Activated CD8-positive, alpha-beta memory T cell treated with anti-CD3 and anti-CD28 coated beads for 36 hours (primary cell): ENCODE data around the gene LYRM9. TPM values are rescaled to one million over a fixed set of nuclear protein-coding genes. Genes with fewer than 3 reads are reported as not detected.
"Not testable (repeated sequence)": the region's sequence is repeated elsewhere in the genome, so short reads cannot be mapped to it uniquely, and the experiment has no call there.

Experiments
- CTCF ChIA-PET: fragments of 350-600 bp; sonication (Branson Sonifier 250); formaldehyde crosslinking; loops from one replicate; lab custom pipeline; 2021; ENCODE audit warnings: antibody characterized with exemption; lab: Charles Lee
- POLR2A ChIA-PET: fragments of 350-600 bp; sonication (Branson Sonifier 250); formaldehyde crosslinking; loops from one replicate; lab custom pipeline; 2021; ENCODE audit warnings: antibody characterized with exemption; lab: Charles Lee
- total RNA-seq, 2 experiments: library from RNA; stranded (reverse); gene quantifications; one replicate each; pipeline ENCODE4 v1.2.3, GENCODE V29; 2021

The LYRM9 gene
- total RNA-seq, 2 experiments from 2014 or later = 2.0 to 2.2 TPM

- CTCF ChIA-PET = interaction anchor here (9.8 kb wide), 1 partner anchor 78 kb away, joined by 194 read pairs; no protein-coding TSS in a partner anchor
- POLR2A ChIA-PET = not testable (repeated sequence)
These were observed 6.7 kb downstream of the LYRM9 start for GRCh38 chr17:27886348-27886906.

GRCh38 chr17:27882162-27882840 lies 10.9 kb downstream of the LYRM9 start:
- CTCF ChIA-PET = interaction anchor here (0.8 to 9.8 kb wide), 5 partner anchors 10 to 126 kb away, joined by 3 to 194 read pairs (median 4); no protein-coding TSS in a partner anchor
- POLR2A ChIA-PET = no interaction called here

- CTCF ChIA-PET = interaction anchor here (1.0 to 9.8 kb wide), 12 partner anchors 9 to 225 kb away, joined by 4 to 194 read pairs (median 6); partner anchors contain the start of gene LYRM9
- POLR2A ChIA-PET = interaction anchor here (1.3 kb wide), 1 partner anchor 74 kb away, joined by 3 read pairs; no protein-coding TSS in a partner anchor
These were observed 13.1 kb downstream of the LYRM9 start for GRCh38 chr17:27879987-27880608.

GRCh38 chr17:27878776-27879562 lies 14.2 kb downstream of the LYRM9 start:
- ChIA-PET CTCF (interaction anchor here (0.8 to 9.8 kb wide), 9 partner anchors 10 to 122 kb away, joined by 3 to 194 read pairs (median 5); no protein-coding TSS in a partner anchor), POLR2A (interaction anchor here (0.6 kb wide), 1 partner anchor 77 kb away, joined by 3 read pairs; no protein-coding TSS in a partner anchor)

- POLR2A ChIA-PET = no interaction called here
- CTCF ChIA-PET = no interaction called here
These were observed 19.4 kb downstream of the LYRM9 start for GRCh38 chr17:27873746-27874145.

- POLR2A ChIA-PET = no interaction called here
These were observed 20.0 kb downstream of the LYRM9 start for GRCh38 chr17:27873211-27873610.

GRCh38 chr17:27872776-27873175 lies 20.4 kb downstream of the LYRM9 start:
- CTCF ChIA-PET = no interaction called here
- POLR2A ChIA-PET = no interaction called here

More at GRCh38 chr17:27873211-27873610, 20.0 kb downstream of the LYRM9 start:
- CTCF ChIA-PET = no interaction called here

- ChIA-PET CTCF (no interaction called here), POLR2A (no interaction called here)
These were observed 21.8 kb downstream of the LYRM9 start for GRCh38 chr17:27871407-27871806.

- ChIA-PET CTCF (no interaction called here), POLR2A (no interaction called here)
These were observed 22.8 kb downstream of the LYRM9 start for GRCh38 chr17:27870345-27870744.

- CTCF ChIA-PET = interaction anchor here (1.3 kb wide), 1 partner anchor 11 kb away, joined by 4 read pairs; no protein-coding TSS in a partner anchor
- POLR2A ChIA-PET = no interaction called here
These were observed 24.6 kb downstream of the LYRM9 start for GRCh38 chr17:27868565-27868964.

GRCh38 chr17:27862840-27863239 lies 30.3 kb downstream of the LYRM9 start:
- POLR2A ChIA-PET = no interaction called here

GRCh38 chr17:27862004-27862403 lies 31.2 kb downstream of the LYRM9 start:
- ChIA-PET POLR2A (no interaction called here), CTCF (no interaction called here)

More at GRCh38 chr17:27862840-27863239, 30.3 kb downstream of the LYRM9 start:
- CTCF ChIA-PET = interaction anchor here (1.2 kb wide), 1 partner anchor 58 kb away, joined by 3 read pairs; no protein-coding TSS in a partner anchor

- ChIA-PET CTCF (interaction anchor here (1.0 kb wide), 1 partner anchor 24 kb away, joined by 4 read pairs; no protein-coding TSS in a partner anchor), POLR2A (no interaction called here)
These were observed 32.0 kb downstream of the LYRM9 start for GRCh38 chr17:27860971-27861664.

- ChIA-PET CTCF (interaction anchor here (1.6 kb wide), 1 partner anchor 21 kb away, joined by 4 read pairs; no protein-coding TSS in a partner anchor), POLR2A (no interaction called here)
These were observed 34.4 kb downstream of the LYRM9 start for GRCh38 chr17:27858621-27859305.

- CTCF ChIA-PET = no interaction called here
- POLR2A ChIA-PET = no interaction called here
These were observed 36.3 kb downstream of the LYRM9 start for GRCh38 chr17:27856676-27857432.

- CTCF ChIA-PET = no interaction called here
- POLR2A ChIA-PET = no interaction called here
These were observed 37.7 kb downstream of the LYRM9 start for GRCh38 chr17:27855454-27855853.

GRCh38 chr17:27854163-27854562 lies 39.0 kb downstream of the LYRM9 start:
- ChIA-PET CTCF (no interaction called here), POLR2A (no interaction called here)
